Activated effector memory CD4-positive, alpha-beta T cell treated with anti-CD3 and anti-CD28 coated beads, Interleukin-2, amount 50 U/mL, for 16 hours (primary cell): Measurements from ENCODE around the gene TPST1.
"Not testable (repeated sequence)": the region's sequence is repeated elsewhere in the genome, so short reads cannot be mapped to it uniquely, and the experiment has no call there.

Experiments
- DNase-seq: peaks from one replicate; pipeline ENCODE4 v3.0.0-alpha.2; 2020

TPST1 gene

GRCh38 chr7:66189695-66190503 is 15.2 kb upstream of the TPST1 start:
- no peak for DNase-seq

GRCh38 chr7:66190504-66190857 is 14.7 kb upstream of the TPST1 start:
- DNase-seq: no peak

- DNase-seq: no peak
Measured at GRCh38 chr7:66193146-66193725, 11.9 kb upstream of the TPST1 start.

- peak; percentile 24 for DNase-seq
Measured at GRCh38 chr7:66198469-66198868, 6.7 kb upstream of the TPST1 start.

- DNase-seq: peak; percentile 57
Measured at GRCh38 chr7:66198956-66199355, 6.2 kb upstream of the TPST1 start.

- DNase-seq: peak; percentile 51
Measured at GRCh38 chr7:66202441-66202840, 2.7 kb upstream of the TPST1 start.

- no peak for DNase-seq
Measured at GRCh38 chr7:66205741-66206090, 582 bp downstream of the TPST1 start.

- no peak for DNase-seq
Measured at GRCh38 chr7:66206119-66206933, 1.2 kb downstream of the TPST1 start.

- DNase-seq: no peak
Measured at GRCh38 chr7:66206934-66207240, 1.8 kb downstream of the TPST1 start.

- DNase-seq: no peak
Measured at GRCh38 chr7:66207540-66207939, 2.4 kb downstream of the TPST1 start.

- DNase-seq: no peak
Measured at GRCh38 chr7:66211429-66211828, 6.3 kb downstream of the TPST1 start.

GRCh38 chr7:66213637-66214036 is 8.5 kb downstream of the TPST1 start:
- no peak for DNase-seq

- no peak for DNase-seq
Measured at GRCh38 chr7:66216687-66217086, 11.6 kb downstream of the TPST1 start.

- no peak for DNase-seq
Measured at GRCh38 chr7:66219805-66220204, 14.7 kb downstream of the TPST1 start.

- no peak for DNase-seq
Measured at GRCh38 chr7:66221442-66221841, 16.3 kb downstream of the TPST1 start.

- no peak for DNase-seq
Measured at GRCh38 chr7:66227808-66228207, 22.7 kb downstream of the TPST1 start.

GRCh38 chr7:66231326-66232216 is 26.4 kb downstream of the TPST1 start:
- not testable (repeated sequence) for DNase-seq

- no peak for DNase-seq
Measured at GRCh38 chr7:66233638-66234037, 28.5 kb downstream of the TPST1 start.

GRCh38 chr7:66236713-66237303 is 31.7 kb downstream of the TPST1 start:
- no peak for DNase-seq

- DNase-seq: no peak
Measured at GRCh38 chr7:66237906-66238772, 33.0 kb downstream of the TPST1 start.

- no peak for DNase-seq
Measured at GRCh38 chr7:66238773-66239466, 33.8 kb downstream of the TPST1 start.
